K562 (cell line): Measurements from ENCODE around the gene GOLIM4.

ENCODE experiments used
- CCNT2 ChIP-seq: IDR thresholded peaks from 2 replicates; pipeline ENCODE4 v1.6.1; 2011; ENCODE audit warnings: borderline replicate concordance, low read depth, mild to moderate bottlenecking, moderate library complexity, mixed read lengths, low read length; ENCODE audit not compliant: insufficient read length; ENCODE audit errors: extremely low read depth
- EZH2 ChIP-seq: IDR thresholded peaks from 2 replicates; pipeline ENCODE4 v1.6.1; 2012; ENCODE audit warnings: low read depth, mild to moderate bottlenecking, inconsistent platforms, low read length, borderline replicate concordance
- POLR2A ChIP-seq: fragments of 450-650 bp; conservative IDR thresholded peaks from 2 replicates; pipeline ENCODE4 v1.6.1; 2016
- PRMT5 ChIP-seq: sonication (generic); formaldehyde crosslinking; IDR thresholded peaks from 2 replicates; pipeline ENCODE4 v1.5.0; 2020; ENCODE audit warnings: missing genetic modification reagents
- RCOR1 ChIP-seq, 2 experiments: IDR thresholded peaks; 2 replicates each; pipeline ENCODE4 v1.6.1; 2012; ENCODE audit warnings: low read depth in 2 of 2, low read length in 2 of 2, borderline replicate concordance in 1 of 2, improper control_type of control experiment in 1 of 2
- TF ChIP-seq, protein P1 (sequence below), 2 experiments: fragments of 450-650 bp in 1 of 2; IDR thresholded peaks; 2 replicates each; pipeline ENCODE4 v1.6.1; 2011 to 2017; ENCODE audit warnings: low read depth in 2 of 2, antibody characterized with exemption in 1 of 2, borderline replicate concordance in 1 of 2, low read length in 1 of 2, mild to moderate bottlenecking in 1 of 2, mixed read lengths in 1 of 2; ENCODE audit not compliant: control insufficient read depth in 1 of 2
- TF ChIP-seq, protein P2 (sequence below): fragments of 150-350 bp; conservative IDR thresholded peaks from 2 replicates; pipeline ENCODE4 v1.6.1; 2014; ENCODE audit warnings: low read length
- TF ChIP-seq, protein P3 (sequence below), 3 experiments: IDR thresholded peaks in 2 of 3; conservative IDR thresholded peaks in 1 of 3; 2 replicates each; pipeline ENCODE4 v1.5.1; 2011 to 2012; ENCODE audit warnings: low read length in 3 of 3, mild to moderate bottlenecking in 3 of 3, control low read depth in 2 of 3, improper control_type of control experiment in 1 of 3, inconsistent platforms in 1 of 3, low read depth in 1 of 3, mixed read lengths in 1 of 3, moderate library complexity in 1 of 3; ENCODE audit not compliant: insufficient read depth in 2 of 3

DNA sequence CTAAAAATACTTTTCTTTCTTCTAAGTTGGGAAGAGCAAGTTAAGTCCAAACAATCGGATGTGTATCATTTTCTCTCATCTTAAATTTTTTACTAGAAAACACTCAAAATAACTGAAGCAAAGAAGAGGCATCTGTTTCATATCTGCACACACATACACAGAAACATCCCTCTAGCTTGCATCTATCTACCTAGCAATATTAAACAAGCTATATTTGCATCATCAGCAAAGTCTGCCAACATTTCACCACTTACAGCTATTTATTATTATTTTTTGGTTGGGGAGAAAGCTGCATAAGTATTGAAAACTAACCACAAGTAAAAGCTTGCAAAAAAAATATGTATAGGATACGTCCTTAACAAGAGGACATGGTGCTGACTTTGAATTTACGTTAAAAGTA lies 1.9 kb downstream of the GOLIM4 start:
- no peak for TF ChIP-seq POLR2A
- TF ChIP-seq EZH2 = no peak
- TF ChIP-seq, protein P1, sequence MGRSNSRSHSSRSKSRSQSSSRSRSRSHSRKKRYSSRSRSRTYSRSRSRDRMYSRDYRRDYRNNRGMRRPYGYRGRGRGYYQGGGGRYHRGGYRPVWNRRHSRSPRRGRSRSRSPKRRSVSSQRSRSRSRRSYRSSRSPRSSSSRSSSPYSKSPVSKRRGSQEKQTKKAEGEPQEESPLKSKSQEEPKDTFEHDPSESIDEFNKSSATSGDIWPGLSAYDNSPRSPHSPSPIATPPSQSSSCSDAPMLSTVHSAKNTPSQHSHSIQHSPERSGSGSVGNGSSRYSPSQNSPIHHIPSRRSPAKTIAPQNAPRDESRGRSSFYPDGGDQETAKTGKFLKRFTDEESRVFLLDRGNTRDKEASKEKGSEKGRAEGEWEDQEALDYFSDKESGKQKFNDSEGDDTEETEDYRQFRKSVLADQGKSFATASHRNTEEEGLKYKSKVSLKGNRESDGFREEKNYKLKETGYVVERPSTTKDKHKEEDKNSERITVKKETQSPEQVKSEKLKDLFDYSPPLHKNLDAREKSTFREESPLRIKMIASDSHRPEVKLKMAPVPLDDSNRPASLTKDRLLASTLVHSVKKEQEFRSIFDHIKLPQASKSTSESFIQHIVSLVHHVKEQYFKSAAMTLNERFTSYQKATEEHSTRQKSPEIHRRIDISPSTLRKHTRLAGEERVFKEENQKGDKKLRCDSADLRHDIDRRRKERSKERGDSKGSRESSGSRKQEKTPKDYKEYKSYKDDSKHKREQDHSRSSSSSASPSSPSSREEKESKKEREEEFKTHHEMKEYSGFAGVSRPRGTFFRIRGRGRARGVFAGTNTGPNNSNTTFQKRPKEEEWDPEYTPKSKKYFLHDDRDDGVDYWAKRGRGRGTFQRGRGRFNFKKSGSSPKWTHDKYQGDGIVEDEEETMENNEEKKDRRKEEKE (IDR thresholded peaks at IDR 0.05; ENCODE audit: borderline replicate concordance in 1 of 2, control insufficient read depth in 1 of 2, low read depth in 2 of 2, low read length in 1 of 2) = no peak
- TF ChIP-seq CCNT2 = no peak
- TF ChIP-seq, protein P2, sequence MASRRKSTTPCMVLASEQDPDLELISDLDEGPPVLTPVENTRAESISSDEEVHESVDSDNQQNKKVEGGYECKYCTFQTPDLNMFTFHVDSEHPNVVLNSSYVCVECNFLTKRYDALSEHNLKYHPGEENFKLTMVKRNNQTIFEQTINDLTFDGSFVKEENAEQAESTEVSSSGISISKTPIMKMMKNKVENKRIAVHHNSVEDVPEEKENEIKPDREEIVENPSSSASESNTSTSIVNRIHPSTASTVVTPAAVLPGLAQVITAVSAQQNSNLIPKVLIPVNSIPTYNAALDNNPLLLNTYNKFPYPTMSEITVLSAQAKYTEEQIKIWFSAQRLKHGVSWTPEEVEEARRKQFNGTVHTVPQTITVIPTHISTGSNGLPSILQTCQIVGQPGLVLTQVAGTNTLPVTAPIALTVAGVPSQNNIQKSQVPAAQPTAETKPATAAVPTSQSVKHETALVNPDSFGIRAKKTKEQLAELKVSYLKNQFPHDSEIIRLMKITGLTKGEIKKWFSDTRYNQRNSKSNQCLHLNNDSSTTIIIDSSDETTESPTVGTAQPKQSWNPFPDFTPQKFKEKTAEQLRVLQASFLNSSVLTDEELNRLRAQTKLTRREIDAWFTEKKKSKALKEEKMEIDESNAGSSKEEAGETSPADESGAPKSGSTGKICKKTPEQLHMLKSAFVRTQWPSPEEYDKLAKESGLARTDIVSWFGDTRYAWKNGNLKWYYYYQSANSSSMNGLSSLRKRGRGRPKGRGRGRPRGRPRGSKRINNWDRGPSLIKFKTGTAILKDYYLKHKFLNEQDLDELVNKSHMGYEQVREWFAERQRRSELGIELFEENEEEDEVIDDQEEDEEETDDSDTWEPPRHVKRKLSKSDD = no peak
- no peak for TF ChIP-seq PRMT5 (CRISPR knock-in tag)
- TF ChIP-seq, protein P3, sequence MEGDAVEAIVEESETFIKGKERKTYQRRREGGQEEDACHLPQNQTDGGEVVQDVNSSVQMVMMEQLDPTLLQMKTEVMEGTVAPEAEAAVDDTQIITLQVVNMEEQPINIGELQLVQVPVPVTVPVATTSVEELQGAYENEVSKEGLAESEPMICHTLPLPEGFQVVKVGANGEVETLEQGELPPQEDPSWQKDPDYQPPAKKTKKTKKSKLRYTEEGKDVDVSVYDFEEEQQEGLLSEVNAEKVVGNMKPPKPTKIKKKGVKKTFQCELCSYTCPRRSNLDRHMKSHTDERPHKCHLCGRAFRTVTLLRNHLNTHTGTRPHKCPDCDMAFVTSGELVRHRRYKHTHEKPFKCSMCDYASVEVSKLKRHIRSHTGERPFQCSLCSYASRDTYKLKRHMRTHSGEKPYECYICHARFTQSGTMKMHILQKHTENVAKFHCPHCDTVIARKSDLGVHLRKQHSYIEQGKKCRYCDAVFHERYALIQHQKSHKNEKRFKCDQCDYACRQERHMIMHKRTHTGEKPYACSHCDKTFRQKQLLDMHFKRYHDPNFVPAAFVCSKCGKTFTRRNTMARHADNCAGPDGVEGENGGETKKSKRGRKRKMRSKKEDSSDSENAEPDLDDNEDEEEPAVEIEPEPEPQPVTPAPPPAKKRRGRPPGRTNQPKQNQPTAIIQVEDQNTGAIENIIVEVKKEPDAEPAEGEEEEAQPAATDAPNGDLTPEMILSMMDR (IDR thresholded peaks at IDR 0.05 in 2 of 3, conservative IDR thresholded peaks at IDR 0.05 in 1 of 3; ENCODE audit: insufficient read depth in 2 of 3, low read depth in 1 of 3, low read length in 3 of 3) = no peak
- no peak for TF ChIP-seq RCOR1 (IDR thresholded peaks at IDR 0.05; ENCODE audit: borderline replicate concordance in 1 of 2, low read depth in 2 of 2, low read length in 2 of 2)
